GM18502 (cell line): ENCODE results near the gene MSMP.

Source experiments
- ATAC-seq: cut with Tn5 transposase; IDR thresholded peaks from one replicate; pipeline ENCODE4 v1.9.1; 2021; ENCODE audit warnings: mild to moderate bottlenecking; ENCODE audit not compliant: unreplicated experiment, poor library complexity

MSMP gene

DNA sequence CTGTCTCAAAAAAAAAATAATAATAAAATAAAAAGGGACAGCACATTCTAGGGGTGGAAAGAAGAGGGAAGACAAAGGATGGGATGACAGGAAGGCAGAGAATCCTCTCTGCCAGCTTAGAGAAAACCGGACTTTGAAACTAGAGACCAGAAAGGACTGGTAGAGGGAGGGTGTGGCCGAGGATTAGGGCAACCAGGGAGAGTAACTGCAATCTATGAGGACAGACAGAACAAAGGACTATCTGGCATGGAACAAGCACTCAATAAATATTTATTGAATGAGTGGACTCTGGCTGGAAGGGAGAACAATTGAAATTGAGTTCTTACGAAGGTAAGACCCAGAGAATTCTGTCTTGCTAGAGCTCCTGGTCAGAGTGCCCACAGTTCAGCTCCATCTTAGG lies 7.5 kb downstream of the MSMP start:
- no peak for ATAC-seq

DNA sequence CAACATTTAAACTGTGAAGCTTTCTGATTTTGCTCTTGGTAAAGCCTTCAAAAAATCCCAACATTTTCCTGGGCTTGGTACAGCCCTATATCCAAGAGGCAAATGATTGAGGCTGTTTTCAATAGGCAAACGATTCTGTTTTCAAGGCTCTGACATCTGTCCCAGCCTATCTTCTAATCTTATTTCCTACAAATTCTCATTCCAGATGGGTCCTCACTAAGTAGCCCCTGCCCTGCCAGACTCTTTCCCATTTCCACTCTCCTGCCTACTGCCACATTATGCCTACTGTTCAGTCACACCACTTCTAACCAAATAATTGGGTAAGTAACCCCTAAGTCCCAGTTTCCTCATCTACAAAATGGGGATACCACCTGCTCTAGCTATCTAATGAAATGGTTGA lies 8.5 kb downstream of the MSMP start:
- no peak for ATAC-seq

DNA sequence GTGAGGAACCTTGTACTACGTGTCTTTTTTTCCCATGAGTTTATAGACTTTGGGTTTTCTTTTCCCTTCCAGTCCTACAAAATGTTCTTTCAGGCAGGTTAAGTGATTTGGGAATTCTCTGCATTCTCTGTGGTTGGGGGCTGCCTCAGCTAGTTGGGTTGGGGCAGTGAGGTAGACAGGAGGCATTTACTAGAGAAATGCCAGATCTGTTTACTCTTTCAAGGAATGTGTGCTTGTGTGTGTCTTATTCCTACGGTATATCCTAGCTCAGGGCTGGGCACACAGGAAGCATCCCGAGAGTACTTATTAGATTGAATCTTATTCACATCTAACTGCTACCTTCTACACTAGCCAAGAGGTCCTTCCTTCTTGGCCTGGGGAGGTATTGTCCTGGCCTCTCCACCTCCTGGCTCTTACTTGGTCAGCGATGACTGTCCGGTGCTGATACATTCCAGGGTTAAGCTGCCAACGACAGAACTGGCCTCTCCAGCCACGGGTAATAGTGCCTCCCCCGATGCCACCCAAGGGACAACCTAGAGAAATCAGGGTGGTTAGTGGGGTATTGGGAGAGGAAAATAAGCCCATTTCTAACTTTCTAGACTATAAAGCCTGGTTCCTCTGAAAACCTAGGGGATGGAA lies 10.1 kb downstream of the MSMP start:
- no peak for ATAC-seq

DNA sequence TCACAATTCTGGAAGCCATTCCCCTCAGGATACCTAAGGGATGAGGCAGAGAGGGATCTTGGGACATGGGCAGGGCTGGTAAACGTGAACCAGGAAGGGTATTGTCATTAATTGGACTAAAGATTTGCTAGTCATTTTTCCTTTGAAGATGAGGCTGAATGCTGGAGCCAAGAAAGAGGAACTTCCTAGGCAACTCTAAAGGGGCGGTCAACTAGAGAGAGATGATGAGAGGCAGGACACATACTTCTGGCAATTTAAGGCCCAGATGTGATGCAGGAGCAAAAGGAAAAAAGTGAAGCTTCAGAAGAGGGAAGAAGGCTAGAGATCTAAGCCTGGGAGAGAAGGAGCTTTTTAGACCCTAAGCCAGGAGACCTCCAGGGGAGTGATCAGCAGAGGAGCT lies 10.6 kb downstream of the MSMP start:
- no peak for ATAC-seq

DNA sequence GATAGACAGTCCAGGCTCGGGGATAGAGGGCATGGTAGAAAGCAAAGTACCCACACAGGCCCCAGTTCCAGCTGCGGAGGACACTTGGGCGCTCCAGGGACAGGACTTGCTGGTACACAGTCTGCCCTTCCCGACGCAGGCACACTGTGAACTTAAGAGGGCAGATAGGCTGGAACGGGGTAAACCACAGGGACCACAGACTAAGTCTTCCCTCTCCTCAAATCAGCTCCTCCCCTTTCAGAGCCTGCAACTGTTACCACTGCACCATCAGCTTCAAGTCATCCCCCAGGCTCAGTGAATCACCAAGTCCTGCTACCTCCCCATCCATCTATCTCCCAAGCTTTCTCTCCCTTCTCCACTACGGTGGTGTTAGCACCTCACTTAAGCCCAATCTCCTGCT lies 12.3 kb downstream of the MSMP start:
- ATAC-seq, result no peak

DNA sequence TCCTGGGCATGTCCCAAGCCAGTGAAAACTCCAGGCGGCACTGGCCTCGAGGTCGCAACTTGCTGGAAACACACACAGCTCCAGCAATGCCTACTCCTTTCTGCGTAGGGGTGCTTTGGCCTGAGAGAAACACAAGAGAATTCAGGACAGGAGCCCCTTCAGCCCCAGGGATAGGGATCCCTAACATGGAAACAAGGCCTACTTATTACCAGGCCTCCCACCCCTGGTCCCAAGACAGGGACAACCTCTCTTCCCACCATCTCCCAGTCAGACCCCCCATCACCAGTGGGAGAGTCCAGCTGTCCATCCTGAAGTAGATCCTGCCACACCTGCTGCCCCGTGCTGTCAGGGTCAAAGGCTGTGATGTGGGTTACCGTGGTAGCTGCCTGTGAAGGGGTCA lies 13.8 kb downstream of the MSMP start:
- ATAC-seq, result no peak

DNA sequence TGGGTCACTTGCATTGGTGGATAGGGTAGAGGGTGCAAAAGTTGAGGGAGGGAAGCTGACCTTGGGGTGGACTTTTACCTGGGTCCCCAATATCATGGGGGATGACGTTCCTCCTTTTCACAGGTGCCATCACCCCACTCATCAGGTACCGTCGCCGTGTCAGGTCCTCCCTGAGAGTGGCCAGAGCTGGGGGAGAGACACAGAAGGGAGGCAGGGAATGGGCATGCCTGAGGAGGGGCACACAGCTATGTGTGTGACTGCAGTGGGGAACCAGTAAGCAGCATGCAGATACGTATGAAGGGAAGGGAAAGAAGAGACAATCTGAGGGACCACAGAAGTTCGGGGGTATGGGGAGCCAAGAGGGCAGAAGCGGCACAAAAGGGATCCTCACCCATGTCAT lies 15.2 kb downstream of the MSMP start:
- ATAC-seq, result no peak

DNA sequence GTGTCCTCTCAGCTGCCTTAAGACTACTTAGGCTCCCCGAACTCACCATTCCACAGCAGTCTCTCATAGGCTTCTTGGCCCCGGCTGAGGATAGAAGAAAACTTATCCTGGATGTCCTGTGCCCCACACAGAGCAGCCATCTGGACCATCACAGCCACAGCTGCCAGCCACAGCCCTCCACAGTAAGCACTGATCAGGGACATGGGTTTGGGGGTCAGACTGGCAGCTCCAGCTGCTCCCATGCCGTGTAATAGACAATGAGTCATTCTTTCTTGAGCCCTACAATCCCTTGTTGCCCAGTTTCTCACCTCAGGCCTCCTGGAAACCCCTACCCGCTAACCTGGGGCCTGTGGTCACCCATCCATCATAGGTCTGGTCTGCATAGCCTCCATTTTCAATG lies 15.9 kb downstream of the MSMP start:
- ATAC-seq, result no peak

DNA sequence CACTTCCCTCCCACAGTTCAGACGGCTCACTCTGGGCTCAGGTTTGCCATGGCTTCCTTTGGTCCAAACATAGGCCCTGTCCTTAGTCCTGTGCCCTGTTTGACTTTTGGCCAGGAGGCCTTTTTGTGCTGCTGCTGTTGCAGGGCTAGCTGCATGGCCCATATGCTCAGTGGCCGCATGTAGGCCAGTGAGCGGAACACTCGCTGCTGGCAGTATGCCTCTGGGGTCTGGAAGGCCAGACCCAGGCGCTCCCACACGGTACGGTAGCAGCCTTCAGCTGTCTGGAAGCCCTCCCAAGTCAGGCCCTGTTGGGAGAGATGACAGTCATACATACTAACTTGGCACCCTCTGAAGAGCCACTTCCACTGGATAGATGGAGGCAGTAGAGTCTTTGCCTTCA lies 16.9 kb downstream of the MSMP start:
- no peak for ATAC-seq

DNA sequence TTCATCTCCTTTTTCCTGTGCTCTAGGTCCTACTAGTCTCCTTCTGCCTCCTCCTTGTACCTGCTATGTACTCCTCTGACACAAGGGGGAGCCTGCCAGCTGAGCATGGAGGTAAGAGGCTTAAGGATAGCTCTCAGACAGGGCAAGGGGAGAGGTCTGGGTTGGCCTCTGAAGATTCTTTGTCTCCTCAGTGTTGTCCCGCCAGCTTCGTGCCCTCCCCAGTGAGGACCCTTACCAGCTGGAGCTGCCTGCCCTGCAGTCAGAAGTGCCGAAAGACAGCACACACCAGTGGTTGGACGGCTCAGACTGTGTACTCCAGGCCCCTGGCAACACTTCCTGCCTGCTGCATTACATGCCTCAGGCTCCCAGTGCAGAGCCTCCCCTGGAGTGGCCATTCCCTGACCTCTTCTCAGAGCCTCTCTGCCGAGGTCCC lies 17.9 kb downstream of the MSMP start:
- no peak for ATAC-seq

DNA sequence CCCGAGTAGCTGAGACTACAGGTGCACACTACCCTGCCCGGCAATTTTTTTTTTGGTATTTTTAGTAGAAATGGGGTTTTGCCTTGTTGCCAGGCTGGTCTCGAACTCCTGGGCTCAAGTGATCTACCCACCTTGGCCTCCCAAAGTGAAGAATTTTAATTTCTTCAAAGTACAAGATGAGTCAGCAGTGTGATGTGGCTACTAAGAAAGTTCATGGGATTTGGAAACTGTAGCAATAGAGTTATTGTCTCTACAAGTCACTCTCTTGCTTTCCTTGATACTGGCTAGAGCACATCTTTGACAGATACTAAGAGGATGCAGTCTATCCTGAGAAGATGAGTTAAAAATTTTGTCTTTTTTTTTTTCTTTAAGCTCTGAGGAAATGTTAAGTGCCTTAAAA lies 20.0 kb downstream of the MSMP start:
- ATAC-seq, result no peak

DNA sequence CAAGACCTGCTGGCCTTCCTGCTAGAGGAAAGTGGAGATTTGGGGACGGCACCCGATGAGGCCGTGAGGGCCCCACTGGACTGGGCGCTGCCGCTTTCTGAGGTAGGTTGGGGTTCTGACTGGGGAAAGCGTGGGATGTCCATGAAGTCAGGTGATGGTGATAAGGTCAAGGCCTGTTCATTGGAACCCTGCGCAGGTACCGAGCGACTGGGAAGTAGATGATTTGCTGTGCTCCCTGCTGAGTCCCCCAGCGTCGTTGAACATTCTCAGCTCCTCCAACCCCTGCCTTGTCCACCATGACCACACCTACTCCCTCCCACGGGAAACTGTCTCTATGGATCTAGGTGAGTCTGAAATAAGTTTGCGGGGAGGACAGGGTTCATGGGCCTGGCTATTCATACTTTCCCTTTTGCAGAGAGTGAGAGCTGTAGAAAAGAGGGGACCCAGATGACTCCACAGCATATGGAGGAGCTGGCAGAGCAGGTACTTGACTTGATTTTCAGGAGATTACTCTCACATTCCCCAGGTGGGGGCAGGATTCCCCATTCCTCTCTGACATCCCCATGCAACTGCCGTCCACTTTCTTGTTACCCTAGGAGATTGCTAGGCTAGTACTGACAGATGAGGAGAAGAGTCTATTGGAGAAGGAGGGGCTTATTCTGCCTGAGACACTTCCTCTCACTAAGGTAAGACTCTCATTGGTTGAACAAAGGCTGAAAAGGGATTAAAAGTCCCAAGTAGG lies 21.1 kb downstream of the MSMP start:
- peak; percentile 0 for ATAC-seq

DNA sequence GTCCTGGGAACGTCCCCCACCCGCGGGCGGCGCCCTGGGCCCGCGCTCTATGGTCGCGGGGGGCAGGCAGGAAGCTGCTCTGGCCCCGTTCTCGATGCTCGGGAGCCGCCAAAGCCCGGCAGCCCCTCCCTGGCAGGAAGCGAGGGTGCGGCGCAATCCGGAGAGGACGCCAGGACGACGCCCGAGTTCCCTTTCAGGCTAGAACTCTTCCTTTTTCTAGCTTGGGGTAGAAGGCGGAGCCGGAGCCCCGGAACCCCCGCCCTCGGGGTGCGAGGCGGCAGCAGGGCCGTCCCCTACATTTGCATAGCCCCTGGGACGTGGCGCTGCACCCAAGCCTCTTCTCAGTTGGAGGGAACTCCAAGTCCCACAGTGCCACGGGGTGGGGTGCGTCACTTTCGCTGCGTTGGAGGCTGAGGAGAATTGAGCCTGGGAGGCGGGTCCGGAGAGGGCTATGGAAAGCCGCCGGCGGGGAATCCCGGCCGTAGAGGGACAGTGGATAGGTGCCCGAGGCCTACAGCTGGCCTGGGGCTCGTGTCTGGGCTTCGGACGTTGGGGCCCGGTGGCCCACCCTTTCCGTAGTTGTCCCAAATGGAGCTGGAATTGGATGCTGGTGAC lies 21.8 kb downstream of the MSMP start, which contains the start of the genes CREB3 and TLN1:
CREB3 (plus strand) TSS at position 482 of the 615 bp plus-strand sequence; CDS start at position 589, 107 bp downstream.
TLN1 (minus strand) TSS at position 11 of the 615 bp plus-strand sequence. CDS start 6,501 bp downstream, outside the sequence.
- peak; percentile 80 for ATAC-seq

DNA sequence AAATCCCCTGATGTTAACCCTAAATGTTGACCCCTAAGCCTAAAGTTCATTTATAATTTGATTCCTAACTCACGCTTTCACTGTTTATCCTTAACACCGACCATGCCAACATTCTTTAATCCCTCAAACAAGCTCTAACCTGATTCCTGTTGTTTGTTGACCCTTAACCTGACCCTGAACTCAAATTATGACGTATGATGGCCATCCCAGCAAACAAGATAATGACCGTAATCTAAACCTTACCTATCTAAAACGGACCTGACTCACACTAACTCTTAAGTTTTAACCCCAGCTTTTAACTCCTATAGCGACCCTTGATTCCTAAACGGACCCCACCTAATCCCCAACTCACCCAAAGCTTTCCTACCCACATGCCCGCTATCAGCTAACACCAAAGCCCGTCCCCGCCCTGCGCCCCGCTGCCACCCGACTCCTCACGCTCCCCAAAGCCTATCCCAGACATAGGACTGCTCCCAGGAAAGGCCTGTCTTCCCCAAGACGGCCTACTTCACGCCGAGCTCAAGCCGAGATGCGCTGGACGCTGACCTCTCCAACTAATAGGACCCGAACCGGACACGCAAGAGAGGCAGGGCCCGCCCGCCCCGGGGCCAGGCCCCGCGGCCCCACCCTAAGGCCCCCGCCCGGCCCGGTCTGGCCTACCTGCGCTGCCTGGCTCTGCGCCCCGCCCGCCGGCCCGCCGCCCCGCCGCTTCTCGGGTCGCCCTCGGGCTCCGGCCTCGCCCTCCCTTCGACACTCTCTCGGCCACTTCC lies 22.5 kb downstream of the MSMP start:
- no peak for ATAC-seq

DNA sequence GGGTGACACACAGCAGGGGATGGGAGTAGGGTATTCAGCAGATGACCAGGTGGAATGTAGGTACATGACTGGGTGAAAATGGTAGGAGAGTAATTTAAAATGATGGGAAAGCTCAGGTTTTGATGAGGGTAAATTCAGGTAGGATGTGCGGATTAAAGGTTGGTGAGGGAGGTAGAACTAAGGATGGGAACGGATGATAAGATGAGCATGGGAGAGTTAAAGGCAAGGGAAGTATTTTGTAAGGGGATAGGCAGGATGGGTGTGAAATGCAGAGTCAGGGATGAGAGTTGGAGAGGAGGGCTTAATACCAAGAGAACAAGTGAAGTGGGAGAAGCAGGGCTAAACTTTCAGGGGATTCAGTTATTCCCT lies 23.6 kb downstream of the MSMP start:
- no peak for ATAC-seq

DNA sequence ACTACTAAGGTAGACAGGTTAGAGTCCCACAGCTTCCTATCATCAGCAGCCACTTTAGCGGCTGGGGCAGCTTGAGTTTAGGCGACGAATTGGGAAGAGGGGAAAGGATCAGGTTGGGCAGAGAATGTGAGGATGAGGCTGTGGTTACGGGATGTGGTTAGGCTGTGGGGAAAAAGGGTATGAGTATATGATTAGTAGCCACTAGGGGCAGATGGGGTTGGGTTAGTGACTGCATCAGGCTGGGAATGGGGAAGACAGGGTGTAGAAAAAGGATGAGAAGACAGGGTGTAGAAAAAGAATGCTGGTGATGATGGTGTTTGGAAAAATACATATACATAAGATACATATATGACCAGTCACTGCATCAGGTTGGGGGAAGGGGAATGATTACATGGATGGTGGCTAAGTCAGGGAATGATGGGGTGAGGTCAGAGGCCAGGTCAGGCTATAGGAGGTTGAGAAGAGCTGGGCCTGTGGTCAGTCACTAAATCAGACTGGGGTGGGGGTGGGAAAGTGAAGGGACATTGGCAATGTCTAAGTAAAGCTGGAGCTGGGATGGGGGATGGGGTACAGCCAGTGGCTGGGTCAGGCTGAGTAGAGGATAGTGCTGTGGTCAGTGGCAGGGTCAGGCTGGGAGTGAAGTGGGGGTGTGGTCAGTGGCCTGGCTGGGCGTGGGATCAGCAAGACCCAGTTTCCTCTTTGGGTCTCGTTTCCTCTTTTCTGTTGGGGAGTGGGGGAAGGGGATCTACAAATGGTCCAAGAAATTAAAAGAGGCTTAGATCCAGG lies 24.2 kb downstream of the MSMP start:
- ATAC-seq, result no peak

DNA sequence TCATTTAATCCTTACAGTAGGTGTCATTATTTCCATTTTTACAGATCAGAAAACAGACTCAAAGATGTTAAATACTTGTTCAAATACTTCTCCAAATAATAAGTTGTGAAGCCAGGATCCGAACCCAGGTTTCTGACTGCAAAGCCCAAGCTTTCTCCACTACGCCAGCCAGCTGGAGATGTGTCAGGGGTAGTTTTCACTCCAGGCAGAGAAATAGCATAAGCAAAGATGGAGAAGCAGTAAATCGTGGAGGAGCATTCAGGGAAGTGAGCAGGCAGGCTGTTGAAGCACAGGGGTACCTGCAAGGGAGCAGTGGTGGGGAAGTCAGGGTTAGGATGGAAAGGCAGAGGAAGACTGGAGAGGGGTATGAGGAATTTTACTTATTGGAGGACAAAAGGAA lies 25.0 kb downstream of the MSMP start:
- no peak for ATAC-seq

DNA sequence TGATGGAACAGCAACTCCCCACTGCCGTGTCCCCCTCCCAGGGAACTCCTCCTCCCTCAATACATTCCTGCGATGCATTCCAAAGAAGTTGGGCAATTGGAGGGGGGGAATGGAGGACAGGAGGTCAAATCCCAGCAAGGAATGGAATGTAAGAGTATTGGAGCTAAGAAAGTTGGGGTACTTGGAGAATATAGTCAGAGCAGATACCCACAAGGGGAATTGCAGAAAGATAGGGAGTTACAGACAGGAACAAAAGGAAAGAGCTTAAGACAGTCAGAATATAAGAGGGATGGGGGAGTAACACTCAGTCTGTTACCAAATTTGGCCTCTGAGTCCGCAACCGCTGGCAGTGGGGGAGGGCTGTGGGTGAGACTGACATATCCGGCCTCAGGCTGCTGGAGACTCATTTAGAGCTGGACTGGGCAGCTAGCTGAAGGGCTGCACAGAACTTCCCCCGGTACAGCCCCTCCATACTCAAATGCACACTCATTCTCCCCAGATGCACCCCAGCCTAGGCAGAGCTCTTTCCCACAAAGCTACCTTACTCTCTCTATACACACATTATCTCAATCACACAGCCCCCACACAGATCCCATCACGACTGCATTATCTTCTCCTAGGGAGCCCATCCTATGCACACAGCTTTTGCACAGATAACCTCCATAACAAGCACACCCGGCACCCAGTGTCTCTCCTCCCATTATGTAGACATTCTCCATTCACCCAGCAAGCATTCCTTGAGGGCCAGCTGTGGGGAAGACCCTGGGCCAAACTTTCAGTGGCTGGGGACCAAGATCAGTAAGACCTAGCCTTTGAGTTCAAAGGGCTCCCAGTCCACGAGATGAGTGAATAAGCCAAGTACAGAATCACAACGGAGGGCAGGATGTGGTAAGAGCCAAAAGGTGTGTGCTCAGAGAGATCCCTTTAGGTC lies 25.8 kb downstream of the MSMP start:
- no peak for ATAC-seq

DNA sequence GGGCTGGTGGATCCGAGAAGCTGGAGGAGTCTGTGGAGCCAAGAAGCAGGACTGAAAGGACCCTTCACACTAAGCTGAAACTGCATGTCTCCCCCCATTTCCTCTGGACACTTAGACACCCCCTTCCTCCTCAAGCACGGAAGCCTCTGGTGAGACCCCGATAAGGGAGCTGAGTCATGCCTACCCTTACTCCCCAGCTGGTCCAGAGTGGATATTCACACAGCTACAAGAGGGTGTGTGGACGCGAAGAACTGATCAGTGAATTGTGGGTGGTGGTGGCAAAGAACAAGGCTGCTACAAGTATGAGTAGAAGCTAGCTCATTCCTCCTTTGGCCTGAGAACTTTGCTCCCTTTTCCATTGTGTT lies 26.4 kb downstream of the MSMP start:
- ATAC-seq, result no peak
